ENCODE data around the gene CARD16. TPM values are rescaled to one million over a fixed set of nuclear protein-coding genes. Genes with fewer than 3 reads are reported as not detected.

The CARD16 gene
- total RNA-seq, 2 experiments from 2014 or later: 5.9 to 9.2 TPM

GRCh38 chr11:105000797-105001196 lies 44.3 kb downstream of the CARD16 start:
- CTCF ChIA-PET: interaction anchor here (1.1 kb wide), 1 partner anchor 55 kb away, joined by 3 read pairs; no protein-coding TSS in a partner anchor
- POLR2A ChIA-PET: no interaction called here

- ChIA-PET CTCF (no interaction called here), POLR2A (no interaction called here)
Observed at GRCh38 chr11:105000167-105000566, 45.0 kb downstream of the CARD16 start.

- ChIA-PET POLR2A (no interaction called here), CTCF (no interaction called here)
Observed at GRCh38 chr11:104999721-105000120, 45.4 kb downstream of the CARD16 start.

GRCh38 chr11:104997288-104997687 lies 47.8 kb downstream of the CARD16 start:
- CTCF ChIA-PET: no interaction called here

GRCh38 chr11:104995001-104995408 lies 50.1 kb downstream of the CARD16 start:
- POLR2A ChIA-PET: no interaction called here
- CTCF ChIA-PET: no interaction called here

More at GRCh38 chr11:104997288-104997687, 47.8 kb downstream of the CARD16 start:
- POLR2A ChIA-PET: no interaction called here

- CTCF ChIA-PET: no interaction called here
- POLR2A ChIA-PET: no interaction called here
Observed at GRCh38 chr11:104992781-104993180, 52.4 kb downstream of the CARD16 start.

GRCh38 chr11:104991994-104992393 lies 53.1 kb downstream of the CARD16 start:
- CTCF ChIA-PET: no interaction called here
- POLR2A ChIA-PET: no interaction called here

Other genes starting within 250 kb of the CARD16 start
- not detected for gene CASP12, start 146.9 kb downstream of the CARD16 start, total RNA-seq
- gene CASP4, start 76.8 kb downstream of the CARD16 start, total RNA-seq: 10 to 100 TPM; 46.1 to 56.0 TPM
- gene CASP5, start 22.2 kb downstream of the CARD16 start, total RNA-seq: not detected
- 10 to 100 TPM; 26.5 to 30.3 TPM for gene CASP1, start 10.2 kb downstream of the CARD16 start, total RNA-seq
- not detected for gene CARD18, start 94.4 kb upstream of the CARD16 start, total RNA-seq

Measured in activated CD8-positive, alpha-beta memory T cell treated with anti-CD3 and anti-CD28 coated beads for 36 hours (primary cell).